CD4-positive, alpha-beta T cell treated with Interferon alpha-2 for 1 hour (primary cell): ENCODE data around the gene C11orf42.
"Not testable (repeated sequence)": the region's sequence is repeated elsewhere in the genome, so short reads cannot be mapped to it uniquely, and the experiment has no call there.

Experiments used
- DNase-seq, 2 donors: peaks; one replicate each; pipeline ENCODE4 v3.0.0-alpha.2; 2020 to 2022

The C11orf42 gene

DNA sequence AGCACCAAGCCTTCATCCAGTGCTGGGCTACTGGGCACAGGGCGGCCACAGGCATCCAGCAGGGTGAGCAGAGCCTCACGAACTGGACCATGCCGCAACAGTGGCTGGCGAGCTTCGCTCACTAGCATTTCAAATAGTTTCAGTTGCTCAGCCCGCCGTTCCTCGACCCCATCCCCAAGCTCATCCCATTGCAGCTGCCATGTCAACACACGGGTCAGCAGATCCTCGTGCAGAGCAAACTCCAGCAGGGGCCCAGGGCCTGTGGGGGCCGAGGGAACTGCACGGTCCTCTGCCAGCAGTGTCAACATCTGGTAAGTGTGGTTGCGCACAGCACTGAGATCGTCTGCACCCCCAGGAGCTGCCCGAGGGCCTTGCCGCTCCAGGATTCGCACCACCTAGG lies 18.5 kb downstream of the C11orf42 start:
- no peak for DNase-seq

DNA sequence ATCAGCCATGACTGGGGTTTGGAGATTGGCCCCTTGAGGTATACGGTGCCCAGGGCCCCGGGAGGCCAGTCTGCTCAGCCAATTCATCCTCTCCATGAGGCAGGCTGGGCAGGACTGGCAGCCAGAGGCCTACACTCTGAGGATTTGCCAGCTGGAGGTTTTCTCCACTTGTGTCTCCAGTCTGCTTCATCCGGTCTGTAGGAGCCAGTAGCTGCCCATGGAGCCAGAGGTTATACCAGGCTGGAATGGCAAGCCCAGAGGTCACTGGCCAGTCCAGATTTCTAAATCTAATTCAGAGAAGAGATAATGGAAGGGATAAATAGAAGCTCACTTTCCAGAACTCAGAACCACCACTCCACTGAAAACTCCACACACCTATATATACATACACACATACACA lies 19.1 kb downstream of the C11orf42 start:
- DNase-seq = no peak

DNA sequence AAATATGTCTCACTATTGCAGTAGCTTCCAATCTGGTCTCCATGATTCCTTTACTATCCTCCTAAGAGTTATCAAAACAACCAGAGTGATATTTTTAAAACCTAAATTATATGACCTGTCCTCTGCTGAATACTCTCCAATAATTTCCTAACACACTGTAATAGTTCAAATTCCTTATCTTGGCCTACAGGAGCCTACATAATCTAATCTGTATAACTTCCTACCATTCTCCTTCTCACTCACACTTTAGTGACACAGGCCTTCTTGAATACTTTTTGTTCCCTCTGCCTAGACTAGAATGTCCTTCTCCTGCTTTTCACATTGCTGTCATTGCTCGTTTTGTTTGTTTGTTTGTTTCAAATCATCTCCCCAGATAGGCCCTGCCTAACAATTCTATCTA lies 19.7 kb downstream of the C11orf42 start:
- no peak for DNase-seq

DNA sequence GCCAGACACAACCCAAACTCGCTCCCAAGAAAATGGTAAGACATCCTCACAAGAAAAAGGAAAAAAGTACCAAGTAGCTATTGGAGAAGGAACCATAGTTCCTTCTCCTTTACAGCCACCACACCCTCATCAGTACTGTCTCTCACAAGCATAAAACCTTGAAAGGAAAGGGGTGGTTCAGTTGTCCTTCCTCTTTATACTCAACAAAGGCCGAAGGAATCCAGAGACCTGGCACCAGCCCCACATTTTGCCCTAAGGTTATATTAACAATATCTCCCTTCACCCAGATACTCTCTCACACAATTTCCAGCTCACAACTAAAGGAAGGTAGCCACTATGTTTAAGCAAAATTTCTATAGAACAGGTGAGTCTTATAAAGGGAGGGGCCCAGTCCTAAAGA lies 20.5 kb downstream of the C11orf42 start:
- no peak for DNase-seq

DNA sequence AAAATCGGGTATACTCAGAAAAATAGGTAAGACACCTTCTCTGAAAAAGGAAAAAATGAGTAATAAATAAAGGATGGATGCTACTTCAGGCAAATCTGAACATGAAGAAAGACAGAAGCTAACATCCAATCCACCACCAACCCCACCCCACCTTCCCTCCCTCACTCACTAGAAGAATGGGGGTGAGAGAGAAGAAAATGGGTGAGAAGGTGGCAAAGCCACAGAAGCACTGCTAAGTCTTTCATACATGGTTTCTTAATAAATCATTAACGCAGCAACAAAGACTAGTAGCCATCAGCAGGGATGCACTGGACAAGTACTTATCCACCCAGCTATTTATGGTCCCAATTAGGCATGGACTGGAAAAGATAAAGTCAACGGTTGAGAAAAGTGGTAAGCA lies 23.2 kb downstream of the C11orf42 start:
- DNase-seq = peak in 1 of 2 donors; percentile 19

DNA sequence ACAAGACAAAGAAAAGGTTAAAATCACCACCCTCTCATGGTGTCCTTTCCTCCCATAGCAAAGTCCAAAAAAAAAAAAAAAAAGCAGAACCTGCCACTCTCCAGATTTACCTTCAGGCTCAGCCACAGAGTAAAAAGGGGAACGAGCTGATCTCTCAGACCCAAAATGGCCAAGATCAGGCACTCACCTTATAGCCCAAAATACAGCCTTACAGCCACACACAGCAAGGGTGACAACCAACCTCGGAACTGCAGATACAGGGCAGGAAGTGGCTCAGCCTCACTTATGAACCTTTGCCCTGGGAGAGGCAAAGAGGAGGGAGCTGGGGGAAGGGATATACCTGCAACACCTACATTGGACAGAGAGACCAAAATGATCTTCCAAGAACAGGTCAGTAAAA lies 24.6 kb downstream of the C11orf42 start:
- peak in 1 of 2 donors; percentile 39 for DNase-seq

DNA sequence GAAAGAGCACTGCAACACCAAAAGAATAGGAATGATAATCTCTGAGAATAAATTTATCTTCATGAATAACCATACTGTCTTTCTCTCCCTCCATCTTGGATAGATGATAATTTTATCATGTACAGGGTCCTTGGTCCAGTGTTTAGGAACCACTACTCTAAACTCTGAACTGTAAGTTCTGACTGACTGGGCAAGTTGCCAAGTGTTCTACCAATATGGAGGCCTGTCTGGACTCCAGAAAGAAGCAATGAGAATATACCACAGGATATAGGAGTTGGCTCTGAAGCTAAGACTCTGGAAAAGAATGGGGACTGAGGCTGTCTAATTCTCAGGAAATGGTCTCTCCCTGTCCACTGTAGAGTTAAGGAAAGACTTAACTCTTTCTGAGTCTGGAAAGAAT lies 27.5 kb downstream of the C11orf42 start:
- no peak for DNase-seq

DNA sequence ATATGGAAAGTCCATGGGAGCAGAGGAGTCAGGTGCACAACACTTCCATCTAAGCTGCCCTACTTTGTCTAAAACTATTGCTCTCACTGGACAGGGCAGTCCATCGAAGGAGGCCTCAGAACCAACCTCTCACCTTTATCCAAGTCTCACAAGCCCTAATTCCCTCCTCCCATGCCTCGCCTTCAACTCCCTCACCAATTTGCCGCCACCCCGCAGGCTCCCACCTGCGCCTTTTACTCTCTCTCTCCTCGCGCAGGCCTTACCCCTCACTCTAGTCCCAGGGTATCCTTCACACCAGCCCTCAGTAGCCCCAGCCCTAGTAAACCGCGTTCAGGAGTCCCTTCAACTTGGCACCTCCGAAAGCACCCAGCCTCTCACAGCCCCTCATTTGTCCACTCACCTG lies 28.6 kb downstream of the C11orf42 start:
- no peak for DNase-seq

DNA sequence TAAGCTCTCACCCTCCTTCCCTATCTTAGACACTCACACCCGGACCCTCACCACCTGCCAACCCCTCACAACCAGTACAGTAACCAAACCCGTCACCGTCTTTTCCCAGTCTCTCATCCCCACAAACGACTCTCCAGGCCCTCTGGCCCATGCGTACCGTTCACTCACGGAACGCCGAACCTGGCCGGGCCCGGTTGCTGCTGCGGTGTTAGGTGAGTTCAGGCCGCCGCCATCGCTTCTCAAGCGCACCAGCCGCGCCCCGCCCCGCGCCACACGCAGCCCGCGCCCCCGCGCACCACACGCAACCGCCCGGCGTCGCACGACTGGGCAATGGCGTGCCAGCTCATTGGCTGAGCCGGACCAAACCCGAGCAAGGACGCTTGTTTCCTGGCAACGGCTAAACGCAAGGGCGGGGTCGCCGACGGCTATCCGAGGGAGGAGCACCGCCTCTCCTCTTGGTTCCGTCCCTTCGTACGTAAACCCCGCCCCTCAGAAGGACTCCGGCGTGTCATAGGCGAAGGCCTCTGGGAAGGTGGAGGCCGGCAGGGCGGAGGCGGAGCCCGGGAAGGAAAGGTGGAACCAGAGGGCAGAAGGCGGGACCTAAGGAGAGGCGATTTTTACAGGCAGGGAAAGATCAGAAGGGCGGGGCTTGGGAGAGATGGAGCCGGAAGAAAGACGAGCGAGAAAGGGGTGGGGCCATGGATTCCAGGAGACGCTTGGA lies 29.2 kb downstream of the C11orf42 start, which contains the start of gene FHIP1B:
FHIP1B (minus strand) TSS at position 250 of the 721 bp plus-strand sequence. CDS start 10,120 bp downstream, outside the sequence.
- peak; percentile 100 for DNase-seq

DNA sequence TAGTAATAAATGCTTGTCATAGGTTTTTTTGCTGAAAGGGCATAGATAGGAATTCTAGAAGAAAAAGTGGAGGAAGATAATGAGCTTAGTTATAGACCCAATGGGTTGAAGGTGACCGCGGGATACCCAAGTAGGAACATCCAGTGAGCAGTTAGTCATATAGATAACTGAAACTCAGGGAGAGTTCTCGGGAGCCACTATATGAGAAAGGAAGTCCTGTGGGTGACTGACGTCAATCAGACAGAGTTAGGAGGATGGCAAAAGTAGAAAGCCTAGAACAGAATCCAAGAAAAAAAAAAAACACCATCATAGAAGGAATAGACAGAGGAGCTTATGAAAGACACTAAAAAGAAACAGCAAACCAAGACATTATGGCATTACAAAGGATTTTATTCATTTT lies 31.9 kb downstream of the C11orf42 start:
- no peak for DNase-seq

DNA sequence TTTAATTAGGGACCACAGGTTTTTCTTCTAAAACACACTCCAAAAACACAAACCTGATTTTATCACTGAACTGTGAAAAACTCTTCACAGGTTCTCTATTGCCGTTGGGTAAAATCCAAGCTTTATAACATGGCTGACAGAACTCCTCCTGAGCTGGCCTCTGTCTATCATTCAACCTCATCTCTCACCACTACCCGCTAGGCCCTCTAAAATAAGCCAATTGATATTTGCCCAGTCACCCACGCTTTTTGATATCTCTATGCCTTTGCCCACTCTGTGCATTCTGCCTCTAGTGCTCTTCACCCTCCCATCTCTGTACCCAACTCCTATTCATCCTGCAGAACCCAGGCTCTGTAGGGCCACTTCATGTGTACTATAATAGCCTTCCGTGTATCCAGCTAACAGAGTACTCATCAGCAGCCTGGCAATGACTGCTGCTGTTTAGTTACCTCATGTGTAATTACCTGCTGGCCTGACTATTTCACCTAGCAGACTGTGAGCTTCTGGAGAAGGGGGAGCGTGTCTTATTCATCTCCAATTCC lies 32.5 kb downstream of the C11orf42 start:
- no peak for DNase-seq

DNA sequence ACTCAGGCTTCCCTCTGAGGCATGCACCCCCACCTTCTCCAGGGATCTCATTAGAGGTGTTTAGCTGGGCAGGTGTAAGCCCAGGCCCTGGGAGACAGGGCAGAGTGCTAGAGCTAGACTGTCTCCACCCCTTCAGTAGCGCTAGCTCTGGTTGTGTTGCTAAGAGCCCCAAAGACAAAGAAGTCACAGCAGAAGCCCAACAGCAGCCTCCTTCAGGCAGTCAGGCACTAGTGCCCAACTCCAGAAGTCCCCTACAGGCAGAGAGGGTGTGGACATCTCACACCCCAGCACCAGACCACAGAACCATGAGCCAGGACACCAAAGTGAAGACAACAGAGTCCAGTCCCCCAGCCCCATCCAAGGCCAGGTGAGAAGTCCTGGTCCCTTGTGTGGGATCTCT lies 33.5 kb downstream of the C11orf42 start, which contains the start of gene CNGA4:
CNGA4 (plus strand) TSS at position 188 of the 400 bp plus-strand sequence; CDS start at position 306, 118 bp downstream.
- DNase-seq = no peak

DNA sequence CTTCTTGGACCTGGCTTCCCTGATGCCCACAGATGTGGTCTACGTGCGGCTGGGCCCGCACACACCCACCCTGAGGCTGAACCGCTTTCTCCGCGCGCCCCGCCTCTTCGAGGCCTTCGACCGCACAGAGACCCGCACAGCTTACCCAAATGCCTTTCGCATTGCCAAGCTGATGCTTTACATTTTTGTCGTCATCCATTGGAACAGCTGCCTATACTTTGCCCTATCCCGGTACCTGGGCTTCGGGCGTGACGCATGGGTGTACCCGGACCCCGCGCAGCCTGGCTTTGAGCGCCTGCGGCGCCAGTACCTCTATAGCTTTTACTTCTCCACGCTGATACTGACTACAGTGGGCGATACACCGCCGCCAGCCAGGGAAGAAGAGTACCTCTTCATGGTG lies 34.8 kb downstream of the C11orf42 start:
- no peak for DNase-seq

DNA sequence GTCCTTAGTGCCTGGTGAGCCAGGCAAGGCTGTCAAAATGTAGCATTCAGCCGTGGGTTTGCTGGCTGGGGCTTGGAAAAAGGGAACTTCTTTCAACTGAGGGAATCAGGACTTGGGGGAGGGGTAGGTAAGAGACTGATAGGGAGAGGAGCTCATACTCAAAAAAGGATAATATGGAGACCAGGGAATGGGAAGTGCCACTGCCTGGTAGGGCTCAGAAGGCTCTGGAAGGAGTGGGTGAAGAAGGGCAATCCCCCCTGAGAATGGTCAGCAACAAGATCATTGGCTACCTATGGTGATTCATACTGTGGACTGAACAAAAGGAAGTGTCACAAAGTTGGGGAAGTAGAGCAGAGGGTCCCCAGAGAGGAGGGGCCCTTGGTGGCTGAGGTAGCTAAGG lies 35.4 kb downstream of the C11orf42 start:
- no peak for DNase-seq

DNA sequence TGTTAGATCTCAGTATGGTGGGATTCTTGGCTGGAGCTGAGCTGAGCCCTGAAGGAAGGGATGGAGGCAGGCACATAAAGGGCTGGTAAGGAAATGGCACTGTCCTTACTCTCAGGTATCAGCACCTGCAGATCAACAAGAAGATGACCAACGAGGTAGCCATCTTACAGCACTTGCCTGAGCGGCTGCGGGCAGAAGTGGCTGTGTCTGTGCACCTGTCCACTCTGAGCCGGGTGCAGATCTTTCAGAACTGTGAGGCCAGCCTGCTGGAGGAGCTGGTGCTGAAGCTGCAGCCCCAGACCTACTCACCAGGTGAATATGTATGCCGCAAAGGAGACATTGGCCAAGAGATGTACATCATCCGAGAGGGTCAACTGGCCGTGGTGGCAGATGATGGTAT lies 36.0 kb downstream of the C11orf42 start:
- no peak for DNase-seq

DNA sequence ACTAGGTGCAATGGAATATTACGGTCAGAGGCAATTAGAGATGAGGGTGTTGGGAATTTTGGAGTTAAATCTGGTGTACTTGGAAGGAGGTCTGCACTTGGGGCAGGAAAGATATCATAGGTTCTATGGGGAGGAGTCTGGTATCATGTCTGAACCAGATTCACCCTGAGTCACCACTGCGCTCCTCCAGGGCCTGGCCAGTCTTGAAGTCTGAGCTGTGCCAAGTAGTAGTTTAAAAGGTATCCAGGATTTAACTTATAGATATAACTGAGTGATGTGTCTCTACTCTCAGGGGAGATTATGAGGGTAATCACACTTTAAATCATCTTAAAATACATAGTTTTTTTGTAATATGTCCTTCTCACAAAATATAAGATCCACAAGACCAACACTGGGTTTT lies 40.2 kb downstream of the C11orf42 start:
- no peak for DNase-seq

DNA sequence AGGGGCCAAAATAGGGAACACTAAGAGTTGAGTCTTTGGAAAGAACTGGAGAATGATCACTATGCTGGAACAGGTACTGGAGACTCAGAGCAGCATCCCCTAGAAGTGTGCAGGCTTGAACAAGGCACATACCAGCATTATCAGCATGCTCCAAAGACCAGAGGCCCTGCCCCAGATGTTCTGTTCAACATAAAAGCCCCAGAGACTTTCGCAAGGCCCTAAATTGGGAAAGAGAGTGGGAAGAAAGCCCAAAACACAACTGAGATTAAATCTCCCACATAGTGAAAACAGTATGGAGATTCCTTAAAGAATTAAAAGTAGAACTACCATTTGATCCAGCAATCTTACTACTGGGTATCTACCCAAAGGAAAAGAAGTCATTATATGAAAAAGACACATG lies 42.9 kb downstream of the C11orf42 start:
- no peak for DNase-seq

DNA sequence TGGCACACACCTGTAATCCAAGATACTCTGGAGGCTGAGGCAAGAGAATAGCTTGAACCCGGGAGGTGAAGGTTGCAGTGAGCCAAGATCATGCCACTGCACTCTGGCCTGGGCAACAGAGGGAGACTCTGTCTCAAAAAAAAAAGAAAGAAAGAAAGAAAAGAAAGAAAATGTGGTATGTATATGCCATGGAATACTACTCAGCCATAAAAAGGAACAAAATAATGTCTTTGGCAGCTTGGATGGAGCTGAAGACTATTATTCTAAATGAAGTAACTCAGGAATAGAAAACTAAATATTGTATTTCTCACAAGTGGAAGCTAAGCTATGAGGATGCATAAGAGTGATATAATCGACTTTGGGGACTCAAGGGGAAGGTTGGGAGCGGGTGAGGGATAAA lies 43.5 kb downstream of the C11orf42 start:
- DNase-seq = not testable (repeated sequence)

DNA sequence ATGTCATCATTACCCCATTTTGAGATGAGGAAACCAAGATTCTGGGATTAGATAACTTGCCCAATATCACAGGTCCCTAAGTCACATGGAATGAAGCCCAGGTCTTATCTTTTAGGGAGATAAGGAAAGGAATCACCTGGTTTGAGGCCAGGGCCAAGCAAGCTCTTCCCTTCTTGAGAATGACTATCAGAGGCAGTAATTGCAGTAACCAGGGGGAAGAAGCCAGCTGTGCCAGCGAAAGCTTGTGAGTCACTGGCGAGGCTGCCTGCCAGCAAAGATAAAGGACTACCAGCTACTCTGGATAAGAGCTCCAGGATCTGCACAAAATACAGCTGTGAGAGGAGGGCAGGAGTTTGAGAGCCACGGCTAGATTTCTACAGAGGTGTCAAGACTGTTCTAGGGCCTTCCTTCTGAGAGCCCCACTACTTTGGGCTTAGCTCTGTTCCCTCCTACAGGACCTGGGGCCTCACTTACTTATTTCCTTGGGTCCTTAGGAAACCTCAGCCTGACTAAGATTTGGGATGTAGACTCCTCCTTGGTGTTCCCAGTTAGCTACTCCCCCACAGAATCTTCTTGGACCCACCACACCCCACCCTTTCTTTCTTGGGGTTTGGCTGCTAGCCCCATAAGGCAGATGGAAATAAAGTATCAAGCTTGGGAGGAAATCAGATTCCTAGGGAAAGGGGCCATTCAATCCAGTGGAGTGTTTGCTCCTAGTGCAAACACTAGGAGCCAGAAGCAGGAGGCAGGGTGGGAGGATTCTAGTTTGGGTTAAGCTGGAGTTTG lies 44.6 kb downstream of the C11orf42 start:
- no peak for DNase-seq

DNA sequence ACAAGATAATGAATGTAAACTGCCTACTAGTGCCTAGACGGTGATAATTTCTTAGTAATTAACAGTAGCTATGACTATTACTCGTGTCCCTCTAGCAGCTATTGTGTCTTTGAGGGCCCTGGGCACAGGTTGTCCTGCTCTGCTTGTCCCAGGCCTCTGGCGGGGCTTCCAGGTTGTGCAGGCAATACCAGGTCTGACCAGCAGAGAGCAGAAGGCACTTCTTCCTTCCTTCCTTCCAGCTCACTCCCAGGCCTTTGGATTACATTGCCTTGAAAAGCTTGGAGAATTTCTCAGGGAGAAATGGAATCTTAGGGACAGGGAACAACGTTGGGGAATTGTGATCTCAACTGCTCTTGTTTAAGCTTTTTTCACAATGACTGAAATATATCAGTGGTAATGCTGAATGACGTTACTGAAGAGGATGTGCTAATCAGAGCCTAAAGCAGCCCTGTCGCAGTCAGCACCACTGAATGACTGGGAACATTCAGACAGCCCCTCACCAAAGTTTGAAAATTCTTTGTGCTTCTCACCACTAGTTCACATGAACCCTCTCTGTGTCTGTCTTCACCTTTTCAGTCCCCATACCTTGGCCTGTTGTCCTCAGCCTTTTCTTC lies 45.9 kb downstream of the C11orf42 start:
- DNase-seq = peak in 1 of 2 donors; percentile 51

DNA sequence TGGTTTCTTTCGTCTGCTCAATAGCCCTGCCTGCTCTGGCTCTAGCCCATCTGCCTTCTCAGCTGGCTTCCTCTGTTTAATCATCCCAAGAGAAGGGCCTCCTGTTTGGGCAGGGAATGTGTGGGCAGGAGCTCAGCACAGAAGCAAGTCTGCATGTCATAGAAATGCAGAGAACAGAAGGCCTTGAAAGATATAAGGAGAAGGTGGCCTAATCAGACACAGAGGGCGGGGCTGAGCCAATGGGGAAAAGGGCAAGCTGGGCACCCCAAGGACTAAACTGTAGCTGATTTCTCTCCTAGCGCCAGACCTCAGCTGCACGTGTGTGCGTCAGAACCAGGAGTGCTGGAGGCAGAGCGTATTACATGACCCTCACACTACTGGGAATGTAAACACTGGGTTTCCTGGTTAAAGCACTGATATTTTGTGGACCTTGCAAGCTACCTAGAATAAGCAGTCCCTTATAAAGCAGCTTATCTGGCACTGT lies 46.7 kb downstream of the C11orf42 start:
- no peak for DNase-seq

DNA sequence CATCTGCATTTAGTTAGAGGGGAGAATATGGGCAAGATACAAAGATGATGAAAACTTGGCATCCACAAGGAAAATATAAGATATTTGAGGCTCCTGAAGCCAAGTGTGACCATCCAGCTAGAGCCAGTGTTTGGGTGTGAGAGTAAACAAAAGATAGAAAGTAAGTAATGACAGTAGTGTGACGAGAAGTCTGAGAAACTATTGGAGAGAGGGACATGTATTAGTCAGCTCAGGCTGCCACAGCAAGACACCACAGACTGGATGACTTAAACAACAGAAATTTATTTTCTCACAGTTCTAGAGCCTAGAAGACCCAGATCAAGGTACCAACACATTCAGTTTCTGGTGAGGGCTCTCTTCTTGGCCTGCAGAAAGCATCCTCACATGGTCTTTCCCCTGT lies 47.8 kb downstream of the C11orf42 start:
- no peak for DNase-seq

DNA sequence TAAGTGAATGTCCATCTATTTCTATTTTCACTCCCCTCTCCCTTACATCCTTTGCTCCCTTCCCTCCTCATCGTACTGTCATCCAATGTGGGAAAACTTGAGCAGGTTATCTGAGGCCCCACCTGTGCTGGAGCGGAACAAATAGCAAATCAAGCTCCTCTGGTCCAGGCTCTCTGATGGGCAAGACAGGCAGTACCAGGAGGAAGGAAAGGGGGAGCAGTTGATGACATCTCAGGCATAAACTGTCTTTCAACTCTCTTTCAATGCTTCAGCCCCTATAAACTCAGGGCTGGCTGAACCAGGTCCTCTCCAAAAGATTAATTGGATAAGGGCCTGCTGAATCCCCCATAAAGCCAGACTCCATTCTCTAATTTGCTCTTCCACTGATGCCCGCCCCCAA lies 52.8 kb downstream of the C11orf42 start:
- no peak for DNase-seq
